HG03139 (cell line): ENCODE results near the gene MLXIPL.
"Not testable (repeated sequence)": the region's sequence is repeated elsewhere in the genome, so short reads cannot be mapped to it uniquely, and the experiment has no call there.

Experiments
- ATAC-seq: cut with Tn5 transposase; IDR thresholded peaks from one replicate; pipeline ENCODE4 v1.9.1; 2021; ENCODE audit not compliant: unreplicated experiment

MLXIPL gene

DNA sequence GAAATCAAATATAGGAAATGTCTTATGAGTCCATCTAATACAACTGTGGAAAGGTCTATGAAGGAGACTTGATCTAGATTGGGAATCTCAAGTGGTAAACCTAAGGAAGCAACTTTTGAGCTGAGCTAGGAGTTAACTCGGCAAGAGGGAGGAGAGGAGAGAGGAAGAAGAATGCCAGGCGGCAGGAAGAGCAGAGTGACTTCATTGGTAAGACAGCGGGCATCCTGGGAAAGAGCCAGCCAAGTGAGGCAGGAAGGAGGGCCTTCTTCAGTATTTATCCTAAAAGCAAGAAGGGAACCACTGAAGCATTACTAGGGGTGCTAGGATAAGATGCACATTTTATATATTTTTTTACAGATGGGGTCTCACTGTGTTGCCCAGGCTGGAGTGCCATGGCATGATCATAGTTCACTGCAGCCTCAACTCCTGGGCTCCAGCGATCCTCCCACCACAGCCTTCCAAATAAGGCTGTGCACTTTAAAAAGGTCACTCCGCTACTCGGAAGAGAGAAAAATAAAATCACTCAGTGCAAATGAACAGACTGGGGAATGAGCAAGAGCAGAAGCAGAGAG lies 68.8 kb downstream of the MLXIPL start:
- no peak for ATAC-seq

DNA sequence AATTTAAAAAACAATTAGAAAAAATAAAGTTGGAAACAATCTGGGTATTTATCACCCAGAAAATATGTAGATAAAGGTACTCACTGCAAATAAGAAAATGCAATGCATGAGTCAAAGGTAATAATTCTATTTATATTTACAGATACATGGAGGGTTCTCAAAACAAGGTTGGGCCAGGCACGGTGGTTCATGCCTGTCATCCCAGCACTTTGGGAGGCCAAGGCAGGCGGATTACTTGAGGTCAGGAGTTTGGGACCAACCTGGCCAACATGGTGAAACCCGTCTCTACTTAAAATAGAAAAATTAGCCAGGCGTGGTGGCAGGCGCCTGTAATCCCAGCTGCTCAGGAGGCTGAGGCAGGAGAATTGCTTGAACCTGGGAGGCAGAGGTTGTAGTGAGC lies 74.2 kb downstream of the MLXIPL start:
- ATAC-seq: not testable (repeated sequence)

DNA sequence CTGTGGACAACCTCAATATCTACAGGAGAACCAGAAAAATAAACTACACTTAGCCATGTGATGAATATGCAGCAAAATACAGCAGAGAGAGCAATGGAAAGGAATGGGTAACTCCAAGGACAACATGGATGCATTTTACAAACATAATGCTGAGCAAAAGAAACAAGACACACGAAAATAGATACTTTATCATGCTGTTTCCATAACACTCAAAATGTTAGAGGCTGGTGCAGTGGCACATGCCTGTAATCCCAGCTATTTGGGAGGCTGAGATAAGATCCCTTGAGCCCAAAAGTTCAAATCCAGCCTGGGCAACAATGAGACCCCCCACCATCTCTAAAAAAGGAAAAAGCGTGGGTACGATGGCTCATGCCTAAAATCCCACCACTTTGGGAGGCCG lies 75.1 kb downstream of the MLXIPL start:
- ATAC-seq: no peak

DNA sequence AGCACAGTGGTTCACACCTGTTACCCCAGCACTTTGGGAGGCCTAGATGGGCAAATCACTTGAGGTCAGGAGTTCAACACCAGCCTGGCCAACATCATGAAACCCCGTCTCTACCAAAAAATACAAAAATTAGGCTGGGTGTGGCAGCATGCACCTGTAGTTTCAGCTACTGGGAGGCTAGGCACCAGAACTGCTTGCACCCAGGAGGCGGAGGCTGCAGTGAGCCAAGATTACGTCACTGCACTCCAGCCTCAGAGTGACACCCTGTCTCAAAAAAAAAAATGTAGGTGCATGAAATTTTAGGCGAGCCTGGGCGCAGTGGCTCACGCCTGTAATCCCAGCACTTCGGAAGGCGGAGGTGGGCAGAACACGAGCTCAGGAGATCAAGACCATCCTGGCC lies 76.5 kb downstream of the MLXIPL start:
- no peak for ATAC-seq

DNA sequence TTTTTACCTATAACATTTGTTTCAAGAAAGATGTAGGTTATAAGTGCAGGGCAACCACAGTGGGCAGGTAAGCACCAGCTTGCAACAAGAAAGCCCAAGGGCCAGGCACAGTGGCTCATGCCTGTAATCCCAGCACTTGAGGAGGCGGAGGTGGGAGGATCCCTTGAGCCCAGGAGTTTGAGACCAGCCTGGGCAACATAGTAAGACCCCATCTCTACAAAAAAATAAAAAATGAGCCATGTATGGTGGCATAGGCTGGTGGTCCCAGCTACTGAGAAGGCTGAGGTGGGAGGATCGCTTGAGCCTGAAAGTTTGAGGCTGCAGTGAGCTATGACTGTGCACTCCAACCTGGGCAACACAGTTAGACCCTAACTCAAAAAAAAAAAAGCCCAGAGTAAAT lies 79.6 kb downstream of the MLXIPL start:
- ATAC-seq: no peak
